Lower leg skin (tissue), 4 donors: Measurements from ENCODE around the gene MRPL12. TPM values are rescaled to one million over a fixed set of nuclear protein-coding genes. Genes with fewer than 3 reads are reported as not detected.

Experiments
- DNase-seq, 2 donors: peaks; one replicate each; pipeline ENCODE4 v3.0.0-alpha.2; 2019; ENCODE audit warnings: low spot score in 2 of 2
- H3K4me3 ChIP-seq: fragments of 200-600 bp; sonication (generic); 2 replicates; pipeline ENCODE4 v1.5.1; 2017; ENCODE audit warnings: mild to moderate bottlenecking, low read depth; ENCODE audit not compliant: poor library complexity, severe bottlenecking
- POLR2A ChIP-seq, 2 donors: fragments of 450-650 bp; IDR thresholded peaks; one replicate each; pipeline ENCODE4 v1.6.1; 2016 to 2017; ENCODE audit warnings: antibody characterized with exemption in 2 of 2, mild to moderate bottlenecking in 1 of 2, moderate library complexity in 1 of 2
- WGBS, 2 donors: methylation state at CpG; one replicate each; pipeline ENCODE4 v1.1.5; 2018; 5-methylcytosine and 5-hydroxymethylcytosine counted together
- intact Hi-C: fragments of 100-400 bp; cut with DNase I; formaldehyde crosslinking; loops from one replicate; pipeline ENCODE4 v1.15.0; 2023; ENCODE audit warnings: low total_unique reads
- total RNA-seq, 4 donors: library from RNA; depleted of rRNA; stranded (reverse); fragments of >200 nt; gene quantifications; one replicate each; pipeline ENCODE4 v1.1.0, GENCODE V29; 2016
- TF ChIP-seq, protein P1 (sequence below), 3 donors: fragments of 450-650 bp; IDR thresholded peaks; one replicate each; pipeline ENCODE4 v1.5.1; 2016; ENCODE audit warnings: antibody characterized with exemption in 3 of 3, mild to moderate bottlenecking in 3 of 3, moderate library complexity in 2 of 3

Gene MRPL12
- total RNA-seq, 4 donors from 2014 or later, result 39.5 to 64.0 (median 43.1) TPM

DNA sequence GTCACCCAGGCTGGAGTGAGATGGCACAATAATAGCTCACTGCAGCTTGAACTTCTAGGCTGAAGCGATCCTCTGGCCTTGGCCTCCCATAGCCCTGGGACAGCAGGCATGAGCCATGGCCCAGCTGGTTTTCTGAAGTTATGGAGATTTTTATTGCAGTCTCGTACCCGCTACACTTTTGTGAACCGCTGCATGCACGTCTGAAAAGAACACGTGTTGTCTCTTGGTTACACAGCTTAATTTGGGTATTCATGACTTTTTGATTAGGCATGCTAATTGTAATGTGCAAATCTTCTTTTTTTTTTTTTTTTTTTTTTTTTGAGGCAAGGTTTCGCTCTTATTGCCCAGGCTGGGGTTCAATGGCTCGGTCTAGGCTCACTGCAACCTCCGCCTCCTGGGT, 22.3 kb downstream of the MRPL12 start:
- no peak for DNase-seq
- intact Hi-C loops, result no loop called here
- TF ChIP-seq, protein P1, sequence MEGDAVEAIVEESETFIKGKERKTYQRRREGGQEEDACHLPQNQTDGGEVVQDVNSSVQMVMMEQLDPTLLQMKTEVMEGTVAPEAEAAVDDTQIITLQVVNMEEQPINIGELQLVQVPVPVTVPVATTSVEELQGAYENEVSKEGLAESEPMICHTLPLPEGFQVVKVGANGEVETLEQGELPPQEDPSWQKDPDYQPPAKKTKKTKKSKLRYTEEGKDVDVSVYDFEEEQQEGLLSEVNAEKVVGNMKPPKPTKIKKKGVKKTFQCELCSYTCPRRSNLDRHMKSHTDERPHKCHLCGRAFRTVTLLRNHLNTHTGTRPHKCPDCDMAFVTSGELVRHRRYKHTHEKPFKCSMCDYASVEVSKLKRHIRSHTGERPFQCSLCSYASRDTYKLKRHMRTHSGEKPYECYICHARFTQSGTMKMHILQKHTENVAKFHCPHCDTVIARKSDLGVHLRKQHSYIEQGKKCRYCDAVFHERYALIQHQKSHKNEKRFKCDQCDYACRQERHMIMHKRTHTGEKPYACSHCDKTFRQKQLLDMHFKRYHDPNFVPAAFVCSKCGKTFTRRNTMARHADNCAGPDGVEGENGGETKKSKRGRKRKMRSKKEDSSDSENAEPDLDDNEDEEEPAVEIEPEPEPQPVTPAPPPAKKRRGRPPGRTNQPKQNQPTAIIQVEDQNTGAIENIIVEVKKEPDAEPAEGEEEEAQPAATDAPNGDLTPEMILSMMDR (IDR thresholded peaks at IDR 0.05), result no peak
- TF ChIP-seq POLR2A (IDR thresholded peaks at IDR 0.05), result no peak
- 57 to 65% methylated on average over 8 to 9 of the region's 9 CpGs for WGBS, 2 donors
- no peak overlapping the region for H3K4me3 ChIP-seq

DNA sequence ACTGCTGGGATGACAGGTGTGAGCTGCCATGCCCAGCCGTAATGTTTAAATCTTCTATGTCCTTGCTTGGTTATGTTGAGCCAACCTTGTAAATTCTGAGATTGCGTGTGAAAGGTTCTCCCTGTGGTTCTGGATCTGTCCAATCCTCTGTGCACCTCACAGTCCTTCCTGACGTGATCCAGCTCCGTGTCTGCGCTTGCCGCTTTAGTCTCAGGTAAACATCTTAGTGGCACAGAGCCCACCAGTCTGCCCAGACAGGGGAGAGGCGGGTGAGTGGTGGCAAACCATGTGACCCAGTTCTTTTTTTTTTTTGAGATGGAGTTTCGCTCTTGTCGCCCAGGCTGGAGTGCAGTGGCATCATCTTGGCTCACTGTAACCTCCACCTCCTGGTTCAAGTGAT, 22.8 kb downstream of the MRPL12 start:
- 35 to 41% methylated on average over 9 of the region's 9 CpGs for WGBS, 2 donors
- intact Hi-C loops, result no loop called here
- TF ChIP-seq, protein P1 (IDR thresholded peaks at IDR 0.05), result no peak
- TF ChIP-seq POLR2A (IDR thresholded peaks at IDR 0.05), result no peak
- H3K4me3 ChIP-seq, result no peak overlapping the region
- DNase-seq, result peak in 1 of 2 donors; percentile 74

DNA sequence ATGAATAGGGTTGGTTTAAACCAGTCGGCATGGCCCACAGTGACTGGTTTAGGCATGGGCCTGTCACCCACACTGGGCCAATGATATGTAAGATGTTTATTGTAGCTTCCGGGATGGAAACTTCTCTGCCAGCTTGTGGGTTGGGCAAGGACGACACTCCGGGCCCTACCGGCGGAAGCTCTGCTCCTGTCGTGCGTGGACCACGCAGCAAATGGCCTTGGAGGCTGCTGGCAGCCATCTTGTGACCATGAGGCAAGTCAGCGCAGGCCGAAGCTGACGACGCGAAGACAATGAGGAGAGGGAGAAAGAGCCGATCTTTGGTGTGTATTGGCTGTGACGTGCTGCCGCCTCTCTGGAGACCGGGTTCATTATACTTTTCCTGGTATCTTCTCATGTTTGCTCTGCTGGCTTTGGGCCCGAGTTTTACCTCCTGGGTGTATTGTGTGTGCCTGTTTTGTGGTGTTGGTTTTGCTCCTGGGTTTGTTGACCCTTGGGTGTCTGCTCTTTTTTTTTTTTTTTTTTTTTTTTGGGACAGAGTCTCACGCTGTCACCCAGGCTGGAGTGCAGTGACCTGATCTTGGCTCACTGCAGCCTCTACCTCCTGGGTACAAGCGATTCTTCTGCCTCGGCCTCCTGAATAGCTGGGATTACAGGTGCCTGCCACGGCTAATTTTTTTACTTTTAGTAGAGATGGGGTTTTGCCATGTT, 24.3 kb downstream of the MRPL12 start:
- intact Hi-C loops, result no loop called here
- DNase-seq, result no peak
- TF ChIP-seq, protein P1 (IDR thresholded peaks at IDR 0.05), result no peak
- TF ChIP-seq POLR2A (IDR thresholded peaks at IDR 0.05), result no peak
- no peak overlapping the region for H3K4me3 ChIP-seq
- WGBS, 2 donors, result 80 to 81% methylated on average over 23 of the region's 23 CpGs

DNA sequence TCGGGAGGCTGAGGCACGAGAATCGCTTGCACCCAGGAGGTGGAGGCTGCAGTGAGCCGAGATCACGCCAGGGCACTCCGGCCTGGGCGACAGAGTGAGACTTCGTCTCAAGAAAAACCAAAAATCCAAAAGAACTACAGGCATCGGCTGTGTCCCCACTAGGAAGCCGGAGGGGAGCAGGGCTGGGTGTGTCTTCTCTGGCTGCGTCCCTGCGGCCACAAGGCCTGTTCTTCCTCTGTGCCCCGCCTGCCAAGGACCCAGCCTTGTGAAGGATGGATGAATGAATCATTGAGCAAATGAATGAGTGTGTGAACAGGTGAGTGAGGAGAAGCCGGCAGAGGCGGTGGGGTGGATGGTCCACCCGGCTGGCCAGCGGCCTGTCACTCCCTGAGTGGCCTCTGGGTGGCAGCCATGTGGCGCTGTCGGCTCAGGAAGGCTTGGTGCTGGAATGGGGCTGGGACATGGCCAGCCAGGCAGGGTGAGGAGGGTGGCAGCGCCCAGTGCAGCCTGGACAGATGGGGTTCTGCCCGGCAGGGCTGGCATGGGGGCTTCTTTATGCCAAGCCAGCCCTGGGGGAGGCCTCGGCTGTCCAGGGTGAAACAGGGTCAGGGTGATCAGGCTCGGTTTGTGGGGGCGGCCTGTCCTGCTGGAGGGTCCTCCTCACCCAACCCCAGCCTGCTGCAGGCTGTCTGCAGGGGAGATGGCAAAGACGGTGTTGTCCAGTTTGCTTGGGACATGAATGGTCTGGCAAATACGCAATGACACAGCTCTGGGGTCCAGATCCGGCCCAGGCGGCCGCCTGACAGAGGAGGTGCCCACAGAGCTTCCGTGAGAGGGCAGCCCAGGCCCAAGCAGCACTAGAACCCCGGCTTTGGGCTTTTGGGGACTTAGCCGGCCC, 30.6 kb downstream of the MRPL12 start:
- 41 to 43% methylated on average over 29 to 30 of the region's 32 CpGs for WGBS, 2 donors
- H3K4me3 ChIP-seq, result no peak overlapping the region
- DNase-seq, result peak; percentile 68 to 94
- intact Hi-C loops, result no loop called here
- TF ChIP-seq, protein P1 (IDR thresholded peaks at IDR 0.05), result peak in 1 of 3 donors; percentile 98
- TF ChIP-seq POLR2A (IDR thresholded peaks at IDR 0.05), result no peak

DNA sequence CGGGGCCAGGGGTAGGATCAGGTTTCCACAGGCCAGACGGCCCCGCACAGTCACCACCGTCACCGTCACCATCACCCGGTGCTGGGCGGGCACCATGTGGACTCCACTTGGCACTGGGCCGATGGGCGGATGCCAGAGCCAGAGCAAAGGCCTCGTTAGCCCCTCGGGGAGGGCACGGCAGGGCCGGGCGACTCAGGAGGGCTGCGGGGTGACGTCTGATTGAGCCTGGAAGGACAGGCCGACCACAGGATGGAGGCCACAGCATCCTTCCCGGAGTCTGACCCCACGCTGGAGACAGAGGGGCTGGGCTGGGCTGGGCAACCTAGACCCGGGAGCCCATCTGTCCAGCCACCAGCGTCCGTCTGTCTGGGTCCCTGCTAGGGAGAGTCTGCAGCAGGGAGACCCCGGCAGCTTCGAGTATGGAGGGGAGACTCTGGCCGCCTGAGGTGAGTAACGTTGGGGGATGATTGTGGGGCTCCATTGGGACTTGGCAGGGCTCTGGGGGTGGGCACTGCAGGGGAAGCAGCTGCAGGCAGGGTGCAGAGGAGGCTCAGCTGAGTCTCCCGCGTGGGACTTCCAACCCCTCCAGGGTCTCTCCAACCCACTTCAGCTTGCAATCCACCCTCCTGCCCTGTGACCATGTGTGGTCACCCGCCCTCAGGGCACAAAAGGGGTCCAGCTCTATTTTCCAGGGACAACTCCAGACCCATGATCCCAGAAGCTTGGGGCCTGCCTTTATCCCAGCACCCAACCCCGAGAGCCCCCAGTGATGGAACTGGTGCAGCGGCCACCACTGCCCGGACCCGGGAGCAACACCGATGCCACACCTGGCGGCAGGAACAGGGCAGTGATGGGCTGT, 31.5 kb downstream of the MRPL12 start:
- TF ChIP-seq POLR2A (IDR thresholded peaks at IDR 0.05), result no peak
- TF ChIP-seq, protein P1 (IDR thresholded peaks at IDR 0.05), result no peak
- intact Hi-C loops, result no loop called here
- 53 to 75% methylated on average over 11 to 33 of the region's 35 CpGs for WGBS, 2 donors
- H3K4me3 ChIP-seq, result no peak overlapping the region
- DNase-seq, result no peak
